Breast epithelium (tissue), 3 donors: ENCODE data around the gene HPCAL1.

Source experiments
- CTCF ChIP-seq, 3 donors: fragments of 450-650 bp; IDR thresholded peaks; one replicate each; pipeline ENCODE4 v1.5.1; 2016 to 2017; ENCODE audit warnings: antibody characterized with exemption in 3 of 3, mild to moderate bottlenecking in 3 of 3, moderate library complexity in 3 of 3
- POLR2A ChIP-seq: fragments of 450-650 bp; IDR thresholded peaks from one replicate; pipeline ENCODE4 v1.6.1; 2016; ENCODE audit warnings: antibody characterized with exemption, mild to moderate bottlenecking, moderate library complexity
- POLR2AphosphoS5 ChIP-seq, 3 donors: sonication (generic); formaldehyde crosslinking; IDR thresholded peaks; one replicate each; pipeline ENCODE4 v1.6.1; 2017; ENCODE audit warnings: antibody characterized with exemption in 3 of 3

DNA sequence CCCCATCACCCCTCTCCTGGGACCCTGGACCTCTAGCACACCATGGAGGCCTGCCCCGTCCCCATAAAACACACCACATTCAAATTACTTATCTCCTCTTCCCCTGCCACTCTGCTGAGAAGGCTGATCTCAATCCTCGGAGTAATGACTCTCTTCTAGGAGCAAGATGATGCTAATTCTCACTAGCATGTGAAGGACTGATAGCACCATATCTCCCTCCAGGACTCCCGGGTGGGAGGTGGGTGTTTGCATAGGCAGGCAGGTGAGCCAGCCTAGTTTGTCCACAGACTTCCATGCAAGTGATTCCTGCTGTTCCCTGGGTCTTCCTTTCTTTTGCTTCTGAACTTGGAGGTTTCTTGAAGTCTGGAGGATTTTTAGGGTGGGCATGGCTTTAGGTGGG lies 40.5 kb downstream of the HPCAL1 start:
- no peak for TF ChIP-seq CTCF (IDR thresholded peaks at IDR 0.05)
- no peak for TF ChIP-seq POLR2A
- TF ChIP-seq POLR2AphosphoS5 (IDR thresholded peaks at IDR 0.05) = no peak
